NCI-H187 (cell line): ENCODE data around the gene WWOX.

ENCODE experiments used
- DNase-seq, 2 experiments: peaks; one replicate each; lab custom pipeline; 2025; lab: John Stamatoyannopoulos, UW

WWOX gene

GRCh38 chr16:79150151-79150550 is 1050.7 kb downstream of the WWOX start:
- DNase-seq: no peak

DNA sequence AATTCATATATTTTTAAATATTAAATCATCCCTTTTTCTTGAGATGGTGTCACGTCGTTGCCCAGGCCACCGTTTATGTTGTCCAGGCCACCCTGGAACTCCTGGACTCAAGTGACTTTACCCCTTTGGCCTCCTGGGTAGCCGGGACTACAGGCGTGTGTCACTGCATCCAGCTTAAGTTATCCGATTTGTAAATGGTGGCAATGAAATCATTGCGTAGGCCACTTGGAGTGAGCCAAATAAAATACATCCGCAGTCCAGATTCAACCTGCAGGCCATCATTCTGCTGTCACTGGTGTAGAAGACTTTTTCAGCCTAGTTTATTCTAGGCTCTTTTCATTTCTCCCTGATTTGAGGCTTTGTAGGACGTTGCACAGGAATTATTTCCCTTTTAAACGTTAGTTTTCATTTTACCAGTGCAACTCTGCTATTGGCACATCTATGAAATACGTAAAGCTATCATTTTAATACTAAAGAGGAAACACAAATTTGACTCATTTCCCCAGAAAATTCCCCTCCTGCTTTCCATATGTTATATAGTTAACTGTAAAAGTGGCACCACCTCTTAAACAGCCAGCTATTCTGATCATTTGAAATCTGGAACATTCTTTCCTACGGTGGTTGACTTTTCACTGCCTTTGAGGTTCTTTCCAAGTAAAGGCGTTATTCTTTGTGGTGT is 1051.3 kb downstream of the WWOX start:
- no peak for DNase-seq

DNA sequence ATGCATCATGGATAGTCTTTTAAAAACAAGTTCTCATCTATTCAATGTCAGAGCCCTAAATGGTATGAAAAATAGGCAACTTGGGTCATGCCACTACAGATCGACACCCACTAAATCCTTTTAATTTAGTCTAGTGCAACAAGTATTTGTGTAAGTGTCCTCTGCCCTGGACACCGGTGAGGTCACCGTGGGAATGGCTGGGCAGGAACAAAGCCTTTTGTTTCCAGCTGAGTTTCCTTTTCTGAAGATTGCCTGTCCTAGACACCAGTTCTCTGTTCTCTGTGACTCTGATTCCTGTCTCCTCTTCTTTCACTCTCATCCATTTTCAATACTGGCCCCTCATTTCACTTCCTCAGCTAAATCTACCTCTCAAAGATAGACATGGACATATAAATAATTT is 1054.6 kb downstream of the WWOX start:
- DNase-seq: no peak

DNA sequence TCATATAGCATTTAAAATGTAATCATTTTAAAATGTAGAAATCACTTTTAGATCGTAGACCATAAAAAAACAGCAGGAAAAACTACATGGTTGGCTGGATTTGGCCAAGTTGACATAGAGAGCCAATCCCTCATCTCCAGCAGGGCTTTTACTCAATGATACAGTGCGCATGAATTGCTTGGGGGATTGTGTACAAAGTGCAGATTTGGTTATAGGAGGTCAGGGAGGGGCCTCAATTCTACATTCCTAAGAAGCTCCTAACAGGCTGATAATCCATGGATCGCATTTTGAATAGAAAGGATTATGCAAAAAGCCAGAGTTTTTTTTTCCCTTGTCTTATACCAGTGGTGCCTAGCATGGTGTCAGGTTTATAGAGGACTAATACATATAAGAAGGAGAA is 1056.0 kb downstream of the WWOX start:
- DNase-seq: no peak

DNA sequence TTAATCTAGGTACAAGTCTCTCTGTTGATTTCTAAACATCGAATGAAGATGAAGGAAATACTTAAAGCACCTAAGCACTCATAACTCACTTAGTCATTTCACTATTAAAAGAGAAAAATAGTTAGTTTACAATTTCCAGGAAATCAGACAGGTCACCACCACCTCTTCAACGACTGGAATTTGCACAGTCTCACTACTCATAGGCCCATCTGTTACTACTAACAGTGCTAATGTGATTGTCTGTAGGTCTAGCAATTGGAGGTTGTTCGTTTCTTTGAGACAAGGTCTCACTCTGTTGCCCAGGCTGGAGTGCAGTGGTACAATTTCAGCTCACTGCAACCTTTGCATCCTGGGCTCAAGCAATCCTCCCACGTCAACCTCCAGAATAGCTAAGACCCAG is 1056.5 kb downstream of the WWOX start:
- no peak for DNase-seq

- DNase-seq: no peak
Measured at GRCh38 chr16:79156761-79157160, 1057.3 kb downstream of the WWOX start.

- no peak for DNase-seq
Measured at GRCh38 chr16:79158337-79158736, 1058.9 kb downstream of the WWOX start.

GRCh38 chr16:79159261-79160049 is 1060.0 kb downstream of the WWOX start:
- DNase-seq: no peak

GRCh38 chr16:79162977-79163376 is 1063.5 kb downstream of the WWOX start:
- DNase-seq: no peak

DNA sequence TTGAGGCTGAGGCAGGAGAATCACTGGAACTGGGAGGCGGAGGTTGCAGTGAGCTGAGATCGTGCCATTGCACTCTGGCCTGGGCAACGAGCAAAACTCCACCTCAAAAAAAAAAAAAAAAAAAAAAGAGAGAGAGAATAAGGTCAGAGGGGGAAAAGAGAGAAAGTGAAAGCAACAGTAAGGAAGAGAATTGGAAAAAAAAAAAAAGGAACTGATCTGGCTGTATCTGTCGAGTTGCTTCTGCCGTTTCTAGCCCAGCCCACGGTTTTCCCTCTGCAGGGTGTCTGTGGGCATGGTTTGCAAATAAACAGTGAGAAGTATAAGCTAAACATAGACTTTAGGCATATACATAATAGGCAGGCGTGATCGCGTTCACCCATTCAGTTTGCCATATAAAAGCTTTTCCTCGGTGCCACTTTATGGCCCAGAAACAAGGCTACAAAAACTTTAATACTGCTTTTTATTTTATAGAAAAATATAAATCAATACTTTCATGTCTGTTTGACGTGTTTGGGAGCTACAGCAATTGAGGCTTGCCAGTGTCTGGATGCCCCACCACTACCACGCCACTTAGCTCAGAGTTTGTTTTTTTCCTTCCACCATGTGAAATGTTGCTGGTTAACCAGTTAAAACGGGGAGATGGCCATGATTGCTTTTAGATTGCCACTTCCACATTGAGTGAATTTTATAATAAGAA is 1064.4 kb downstream of the WWOX start:
- no peak for DNase-seq

- no peak for DNase-seq
Measured at GRCh38 chr16:79164388-79164995, 1065.0 kb downstream of the WWOX start.

DNA sequence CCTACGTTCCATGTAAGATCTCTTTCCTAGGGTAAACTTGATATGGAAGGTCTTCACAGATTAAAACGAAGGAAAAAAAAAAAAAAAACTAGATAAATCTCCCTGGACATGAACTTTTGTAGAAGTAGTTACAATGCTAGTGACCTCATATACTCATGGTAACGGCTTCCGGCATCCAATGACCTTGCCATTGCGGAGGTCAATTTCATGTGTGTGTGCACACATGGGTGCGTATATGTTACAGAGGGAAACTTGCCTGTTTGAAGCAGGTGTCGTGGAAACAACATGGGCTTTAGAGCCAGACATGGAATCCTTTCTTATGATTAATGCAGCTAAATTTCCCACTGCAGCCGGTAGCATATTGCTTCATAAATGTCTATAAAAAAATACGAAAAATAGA is 1065.6 kb downstream of the WWOX start:
- DNase-seq: no peak

DNA sequence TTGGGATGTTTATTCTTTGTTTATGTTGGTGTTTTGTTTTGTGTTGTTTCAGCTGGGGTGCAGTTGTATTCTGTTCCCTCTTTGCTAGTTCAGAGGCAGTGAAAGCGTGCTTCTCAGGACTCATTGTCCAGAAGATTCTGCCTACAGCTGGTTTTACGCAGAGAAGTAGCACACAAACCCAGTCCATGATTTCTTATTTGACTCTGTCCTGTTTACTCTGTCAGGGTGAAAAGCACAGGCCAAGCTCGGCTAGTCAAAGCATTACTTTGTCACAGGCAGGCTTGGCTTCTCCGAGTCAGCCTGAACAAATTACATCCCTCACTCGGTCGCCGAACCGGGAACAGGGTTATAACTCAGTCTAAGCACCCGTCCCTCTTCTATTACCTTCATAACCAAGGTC is 1066.1 kb downstream of the WWOX start:
- no peak for DNase-seq

- no peak for DNase-seq
Measured at GRCh38 chr16:79167893-79168292, 1068.4 kb downstream of the WWOX start.

DNA sequence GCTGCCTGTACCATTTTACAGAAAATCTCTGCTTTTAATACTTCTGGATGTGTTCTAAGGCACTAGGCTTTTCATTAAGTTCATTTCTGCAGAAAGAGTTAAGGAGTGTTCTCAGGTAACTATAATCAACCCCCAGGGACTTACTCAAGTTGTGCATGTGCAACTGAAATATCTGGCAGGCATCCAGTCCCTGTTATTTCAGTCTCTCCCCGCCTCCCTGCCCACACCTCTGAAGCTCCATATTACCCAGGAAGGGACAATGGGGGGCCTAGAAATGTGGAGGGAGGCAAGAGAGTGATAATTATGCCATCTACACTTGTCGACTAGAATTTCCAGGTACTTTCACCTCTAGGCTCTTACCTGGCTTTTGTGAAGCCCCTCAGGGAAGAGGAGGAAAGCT is 1068.9 kb downstream of the WWOX start:
- DNase-seq: no peak

- DNase-seq: no peak
Measured at GRCh38 chr16:79169239-79169638, 1069.8 kb downstream of the WWOX start.

DNA sequence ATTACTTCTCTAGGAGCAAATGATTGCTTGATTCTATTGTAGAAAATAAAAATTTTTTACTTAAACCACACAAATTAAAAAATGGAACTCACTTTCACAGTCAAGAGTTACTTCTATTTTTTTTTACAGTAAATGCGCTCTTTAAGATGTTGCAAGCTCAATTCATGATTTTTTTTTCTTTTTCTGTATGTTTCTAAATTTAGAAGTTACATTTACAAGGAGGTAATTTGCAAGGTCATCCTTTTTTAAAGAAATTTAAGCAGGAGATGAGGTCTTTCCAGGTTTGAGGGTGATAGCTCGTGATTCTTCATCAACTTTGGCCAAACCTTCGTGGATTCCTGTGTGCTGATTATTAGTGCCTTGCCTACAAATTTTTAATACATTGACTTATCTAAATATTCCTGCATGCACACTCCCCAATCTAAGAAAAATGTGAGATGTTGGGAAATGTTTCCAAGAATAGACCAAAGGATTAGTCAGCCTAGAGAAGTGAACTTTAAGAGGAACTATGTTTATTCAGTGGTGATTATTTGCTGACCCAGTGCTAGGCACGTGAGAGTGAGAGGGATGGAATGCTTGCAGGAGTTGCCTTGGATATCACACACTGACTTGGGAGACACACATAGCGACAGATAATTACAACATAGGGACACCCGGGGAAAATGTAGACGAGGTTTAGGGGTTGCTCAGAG is 1071.2 kb downstream of the WWOX start:
- DNase-seq: no peak

DNA sequence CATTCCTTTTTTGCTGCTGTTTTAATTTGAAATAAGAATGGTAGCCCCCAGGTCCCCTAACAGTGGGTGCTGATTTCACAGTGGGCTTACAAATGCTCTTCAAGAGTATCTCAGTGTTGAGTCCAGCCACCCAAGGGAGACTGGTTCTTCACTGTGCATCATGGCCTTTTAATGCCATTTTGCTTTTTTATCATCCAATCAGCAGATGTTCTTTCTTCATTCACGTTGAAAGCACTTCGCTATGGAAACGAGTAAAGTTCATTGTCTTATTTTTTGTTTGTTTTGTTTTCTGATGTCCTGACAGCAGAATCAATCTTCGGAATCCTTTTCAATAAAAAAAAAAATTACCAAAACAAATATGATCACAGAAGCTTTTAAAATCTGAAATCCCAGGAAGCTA is 1072.0 kb downstream of the WWOX start:
- no peak for DNase-seq

- DNase-seq: peak; percentile 10 to 30
Measured at GRCh38 chr16:79171931-79172705, 1072.7 kb downstream of the WWOX start.

GRCh38 chr16:79172976-79173500 is 1073.6 kb downstream of the WWOX start:
- DNase-seq: no peak

DNA sequence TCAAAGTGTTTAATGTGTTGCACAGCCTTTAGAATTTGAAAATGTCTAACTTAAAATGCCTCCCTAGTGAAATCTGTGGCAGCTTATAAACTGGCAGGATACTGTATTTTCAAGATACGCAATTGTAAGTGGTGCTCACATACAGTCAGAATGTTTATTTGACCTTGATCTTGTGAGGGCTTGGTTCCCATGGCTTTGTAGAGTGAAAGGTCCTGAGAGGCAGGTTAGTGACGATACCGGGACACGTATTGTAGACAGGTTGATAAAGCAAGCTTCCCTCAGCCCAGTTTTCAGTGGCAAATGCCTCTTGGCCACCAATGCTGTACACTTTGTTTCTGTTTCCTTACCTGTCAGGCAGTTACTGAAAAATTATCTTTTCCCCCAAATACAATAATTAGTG is 1074.5 kb downstream of the WWOX start:
- DNase-seq: no peak
